Measurements from ENCODE around the gene HSP90AB1. TPM values are rescaled to one million over a fixed set of nuclear protein-coding genes. Genes with fewer than 3 reads are reported as not detected.
A peak's percentile ranks its signal among the peaks of the same experiment; 100 is the strongest.

Gene HSP90AB1
- total and polyA plus RNA-seq, 2 of the 8 experiments (the other 6 are each of a cell fraction or from before 2014, with no cell fraction given): 1,564 to 2,297 TPM

DNA sequence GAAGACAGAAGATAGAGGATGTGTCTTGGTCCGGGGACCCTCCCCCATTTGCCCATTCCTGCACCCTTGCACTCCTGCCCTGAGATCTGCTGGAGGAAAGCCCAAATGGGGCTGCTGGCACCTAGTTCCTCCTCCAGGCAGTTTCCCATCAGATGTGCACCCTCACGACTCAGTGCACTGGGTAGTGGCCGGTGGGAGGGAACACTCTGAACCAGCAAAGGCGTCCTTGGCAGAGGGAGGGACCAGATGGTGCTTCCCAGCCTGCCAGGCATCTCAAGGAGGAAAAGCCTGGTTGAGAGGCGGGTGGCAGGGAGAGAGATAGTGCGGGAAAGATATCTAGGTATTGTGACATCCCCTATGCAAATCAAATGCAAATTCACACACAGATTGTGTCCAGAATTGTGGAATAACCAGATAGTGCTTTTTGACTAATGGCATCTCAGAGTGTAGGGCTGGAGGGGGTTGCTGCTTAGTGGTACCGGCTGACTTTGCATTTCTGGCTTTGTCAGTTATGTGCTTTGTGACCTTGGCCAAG, 42.9 kb downstream of the HSP90AB1 start:
- Histone ChIP-seq H2BK20ac (ENCODE audit: low read length) (no peak overlapping the region), H3K79me1 (ENCODE audit: low read depth, low read length) (no peaks in the 10 kb centered on the region), H4K20me1 (replicated peaks in 1 of 2; ENCODE audit: control insufficient read depth in 1 of 2, insufficient read depth in 2 of 2, low read length in 2 of 2) (no peaks in the 10 kb centered on the region), H2BK12ac (ENCODE audit: low read depth, low read length) (no peak overlapping the region), H3K4ac (replicated peaks; ENCODE audit: insufficient read length, low read depth, low read length) (no peak overlapping the region), H3K4me3 (ENCODE audit: extremely low read depth in 1 of 4, insufficient read depth in 2 of 4, low read depth in 3 of 4, low read length in 4 of 4) (no peak overlapping the region), H3K23ac (ENCODE audit: insufficient read length) (no peak overlapping the region), H3K14ac (ENCODE audit: insufficient read length) (no peak overlapping the region), H4K5ac (ENCODE audit: insufficient read length, low read depth, low read length) (no peak overlapping the region), H3K4me2 (ENCODE audit: insufficient read depth in 1 of 2, low read depth in 2 of 2, low read length in 2 of 2) (no peak overlapping the region), H2AFZ (ENCODE audit: low read length) (no peak overlapping the region), H3K9me3 (ENCODE audit: insufficient read depth in 2 of 2, low read depth in 1 of 2, low read length in 1 of 2) (no peaks in the 10 kb centered on the region), H2BK5ac (ENCODE audit: low read depth, low read length) (no peak overlapping the region), H2BK15ac (ENCODE audit: low read length) (no peak overlapping the region), H3K27ac (ENCODE audit: low read depth, low read length) (no peak overlapping the region), H3K79me2 (ENCODE audit: control insufficient read depth in 1 of 2, insufficient read depth in 2 of 2, low read length in 2 of 2) (no peaks in the 10 kb centered on the region), H4K8ac (ENCODE audit: extremely low read depth, insufficient read depth, low read length) (peak overlapping the region; percentile 8), H3K27me3 (replicated peaks in 1 of 4; ENCODE audit: control insufficient read depth in 3 of 4, extremely low read depth in 1 of 4, insufficient read depth in 3 of 4, low read length in 3 of 4) (peaks cover 0 to 7% (median 1%) of the 10 kb centered on the region in 4 experiments; a peak in 3 of 7 replicates), H3K36me3 (ENCODE audit: control insufficient read depth in 2 of 4, insufficient read depth in 4 of 4, low read length in 3 of 4) (no peaks in the 10 kb centered on the region), H3K23me2 (ENCODE audit: low read depth, low read length) (no peaks in the 10 kb centered on the region), H3K4me1 (replicated peaks in 1 of 4; ENCODE audit: control insufficient read depth in 3 of 4, insufficient read depth in 4 of 4, low read length in 3 of 4) (no peaks in the 10 kb centered on the region), H3K9ac (replicated peaks in 1 of 4; ENCODE audit: extremely low read depth in 1 of 4, low read depth in 3 of 4, low read length in 3 of 4) (no peak overlapping the region), H2BK120ac (replicated peaks; ENCODE audit: low read depth, low read length) (no peak overlapping the region), H3K18ac (ENCODE audit: extremely low read depth, low read length) (no peak overlapping the region), H4K91ac (replicated peaks; ENCODE audit: insufficient read length, low read length) (no peak overlapping the region), H2AK5ac (ENCODE audit: low read depth, low read length) (no peak overlapping the region), H3K56ac (replicated peaks; ENCODE audit: insufficient read length, low read depth, low read length) (no peak overlapping the region)
- ChIA-PET POLR2A (ENCODE audit: partially characterized antibody) (interaction anchor here (1.0 to 5.1 kb wide), 4 partner anchors 7 to 64 kb away, joined by 3 to 48 read pairs (median 6); no protein-coding TSS in a partner anchor), CTCF (ENCODE audit: partially characterized antibody) (interaction anchor here (1.0 to 3.0 kb wide), 6 partner anchors 8 to 22 kb away, joined by 3 to 13 read pairs (median 6); no protein-coding TSS in a partner anchor)
- DNase-seq (ENCODE audit: low read depth in 1 of 2, low spot score in 2 of 2) (no peak), FAIRE-seq (no peak)
- WGBS, 2 experiments (ENCODE audit: extremely low coverage in 1 of 2, insufficient coverage in 1 of 2, insufficient read length in 1 of 2, insufficient replicate concordance in 2 of 2, low coverage in 1 of 2, low lambda C conversion rate in 2 of 2, missing lambda C conversion rate in 1 of 2): 78% methylated on average over 7 of the region's 7 CpGs; no CpG with 5 or more reads in 1 of the 2 experiments
- TF ChIP-seq POLR2A (IDR thresholded peaks at IDR 0.05; ENCODE audit: control extremely low read depth in 1 of 2, low read depth in 2 of 2, low read length in 2 of 2): no peak
